IPS DF 4.7 (cell line): ENCODE measurements around the gene ULK4.

Source experiments
- DNase-seq: peaks from one replicate; pipeline ENCODE4 v3.0.0-alpha.2; 2013; ENCODE audit warnings: low spot score; ENCODE audit errors: extremely low read depth

Gene ULK4

DNA sequence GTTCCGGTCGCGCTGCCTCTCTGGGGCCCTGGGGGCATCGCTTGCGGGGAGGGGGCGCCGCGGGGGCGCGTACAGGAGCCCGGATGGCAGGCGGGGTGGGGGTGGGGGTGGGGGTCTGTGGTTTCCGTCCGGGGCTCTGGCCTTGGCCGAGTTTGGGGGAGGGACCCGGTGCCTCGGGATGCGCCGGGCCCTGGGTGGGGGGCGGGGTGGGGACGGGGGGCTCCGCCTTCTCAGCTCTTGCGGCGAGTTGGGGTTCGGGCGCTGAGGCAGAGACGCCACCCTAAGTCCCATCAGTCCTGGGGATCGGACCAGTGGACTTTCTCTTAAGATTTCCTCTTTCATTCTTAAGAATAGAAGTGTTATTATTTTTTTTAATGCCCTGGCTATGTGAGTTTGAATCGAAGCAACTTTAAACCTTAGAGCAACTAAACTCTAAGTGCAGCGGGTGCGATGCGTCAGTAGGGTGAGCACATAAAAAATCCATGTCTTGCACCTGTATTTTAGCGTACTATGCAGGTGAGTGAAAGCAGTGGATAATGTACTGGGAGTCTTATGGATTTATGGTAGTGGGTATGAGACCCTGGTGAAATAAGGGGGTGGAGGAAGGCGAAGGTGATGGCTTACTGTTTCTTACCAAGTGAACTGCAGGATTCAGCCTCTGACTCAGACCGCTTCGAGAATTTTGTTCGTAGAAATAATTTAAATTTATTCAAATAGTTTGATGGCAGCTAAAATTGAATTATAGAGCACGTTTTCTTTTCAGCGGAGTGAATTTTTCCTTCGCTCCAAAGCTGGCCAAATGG lies 761.8 kb downstream of the ULK4 start:
- no peak for DNase-seq

DNA sequence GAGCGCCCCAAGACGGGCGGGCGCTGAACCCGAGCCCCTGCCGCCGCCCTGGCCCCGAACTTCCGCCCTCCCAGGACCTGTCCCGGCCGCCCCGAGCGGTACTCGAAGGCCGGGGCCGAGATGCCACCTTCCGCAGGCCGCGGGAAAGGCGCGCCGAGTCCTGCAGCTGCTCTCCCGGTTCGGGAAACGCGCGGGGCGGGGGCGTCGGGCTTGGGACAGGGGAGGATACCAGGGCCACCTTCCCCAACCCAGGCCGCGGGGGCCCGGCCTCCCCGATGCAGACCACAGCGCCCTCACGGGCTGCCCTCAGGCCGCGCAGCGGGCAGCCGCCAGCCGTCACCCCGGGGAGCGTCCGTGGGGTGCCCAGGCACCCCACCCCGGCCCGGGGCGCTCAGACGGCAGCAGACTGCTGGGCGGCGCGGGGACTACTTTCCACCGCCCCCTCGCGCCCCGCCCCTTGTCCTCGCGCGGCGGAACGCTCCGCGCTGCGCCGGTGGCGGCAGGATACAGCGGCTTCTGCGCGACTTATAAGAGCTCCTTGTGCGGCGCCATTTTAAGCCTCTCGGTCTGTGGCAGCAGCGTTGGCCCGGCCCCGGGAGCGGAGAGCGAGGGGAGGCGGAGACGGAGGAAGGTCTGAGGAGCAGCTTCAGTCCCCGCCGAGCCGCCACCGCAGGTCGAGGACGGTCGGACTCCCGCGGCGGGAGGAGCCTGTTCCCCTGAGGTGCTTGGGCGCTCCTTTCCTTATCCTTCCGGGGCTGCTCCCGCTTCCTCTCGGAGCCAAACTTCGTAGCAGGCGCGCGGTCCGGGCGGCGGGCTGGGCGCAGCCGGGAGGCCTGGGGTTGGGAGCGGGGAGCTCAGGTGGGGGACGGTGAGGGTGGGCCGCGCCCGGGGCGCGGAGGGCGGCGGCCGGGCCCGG lies 762.7 kb downstream of the ULK4 start, which contains the start of gene CTNNB1:
Gene CTNNB1 (plus strand): TSS at position 556 of the 916 bp plus-strand sequence. CDS start 24,564 bp downstream, outside the sequence.
- DNase-seq = peak; percentile 36

DNA sequence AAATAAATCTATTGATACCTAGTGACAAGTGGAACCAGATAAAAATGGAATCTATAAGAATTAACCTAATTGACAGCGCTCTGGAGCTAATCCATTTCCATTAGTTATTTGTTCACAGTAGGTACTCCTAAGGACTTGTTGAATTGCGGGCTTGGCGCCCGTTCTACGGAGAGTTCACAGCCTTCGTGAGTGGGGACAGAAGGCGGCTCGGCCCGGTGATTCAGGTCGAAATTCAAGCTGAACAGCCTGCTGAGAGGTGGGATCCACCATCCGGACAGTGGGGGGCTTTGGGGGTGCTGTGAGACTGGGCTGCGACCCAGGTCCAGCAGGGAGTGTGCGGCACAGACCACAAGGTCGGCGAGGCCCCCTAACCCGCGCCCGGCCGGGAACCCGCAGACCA lies 763.4 kb downstream of the ULK4 start:
- no peak for DNase-seq

DNA sequence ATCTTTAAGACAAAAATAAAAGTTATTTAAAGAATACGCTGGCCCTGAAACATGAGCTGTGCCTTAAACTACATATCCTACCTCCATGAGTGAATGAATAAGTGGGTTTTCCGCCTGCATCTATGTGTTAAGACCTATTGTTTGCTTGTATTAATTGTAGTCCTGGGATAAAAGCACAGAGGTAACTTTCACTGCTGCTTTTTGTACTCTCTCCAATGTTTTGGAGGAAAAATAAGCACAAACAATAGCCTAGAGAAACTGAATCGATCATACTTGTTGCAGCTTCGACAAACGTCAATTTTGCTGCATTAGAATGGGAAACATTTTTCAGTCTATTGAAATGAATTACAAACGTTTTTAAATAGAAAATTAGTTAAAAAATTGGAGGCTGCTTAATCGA lies 763.9 kb downstream of the ULK4 start:
- no peak for DNase-seq
